Skin of body (tissue), 2 donors: ENCODE data around the gene CRABP1. TPM values are rescaled to one million over a fixed set of nuclear protein-coding genes. Genes with fewer than 3 reads are reported as not detected.
"Not testable (repeated sequence)": the region's sequence is repeated elsewhere in the genome, so short reads cannot be mapped to it uniquely, and the experiment has no call there.

ENCODE experiments used
- DNase-seq: peaks from one replicate; lab custom pipeline; 2025; lab: John Stamatoyannopoulos, UW
- total RNA-seq: library from RNA; depleted of rRNA; stranded (reverse); fragments of >200 nt; gene quantifications from one replicate; pipeline ENCODE4 v1.2.3, GENCODE V29; 2014

The CRABP1 gene
- total RNA-seq, 1 donor from 2014 or later: 9.0 TPM

- DNase-seq: no peak
These were observed 34.6 kb downstream of the CRABP1 start for GRCh38 chr15:78374436-78375393.

- not testable (repeated sequence) for DNase-seq
These were observed 40.0 kb downstream of the CRABP1 start for GRCh38 chr15:78380143-78380542.

GRCh38 chr15:78382114-78382880, 42.1 kb downstream of the CRABP1 start:
- DNase-seq: no peak

GRCh38 chr15:78384651-78385050, 44.5 kb downstream of the CRABP1 start:
- no peak for DNase-seq

- DNase-seq: peak; percentile 60
These were observed 47.3 kb downstream of the CRABP1 start for GRCh38 chr15:78387246-78388037.

- no peak for DNase-seq
These were observed 48.7 kb downstream of the CRABP1 start for GRCh38 chr15:78388865-78389264.

- DNase-seq: peak; percentile 86
These were observed 49.2 kb downstream of the CRABP1 start for GRCh38 chr15:78389322-78389721.

- no peak for DNase-seq
These were observed 49.6 kb downstream of the CRABP1 start for GRCh38 chr15:78389738-78390137.

GRCh38 chr15:78390242-78390641, 50.1 kb downstream of the CRABP1 start:
- no peak for DNase-seq

- DNase-seq: no peak
These were observed 50.7 kb downstream of the CRABP1 start for GRCh38 chr15:78390826-78391225.

- no peak for DNase-seq
These were observed 51.6 kb downstream of the CRABP1 start for GRCh38 chr15:78391781-78392180.

GRCh38 chr15:78392430-78392829, 52.3 kb downstream of the CRABP1 start:
- DNase-seq: no peak

- DNase-seq: no peak
These were observed 53.0 kb downstream of the CRABP1 start for GRCh38 chr15:78393137-78393536.

- no peak for DNase-seq
These were observed 53.9 kb downstream of the CRABP1 start for GRCh38 chr15:78394026-78394425.

GRCh38 chr15:78394981-78395616, 54.9 kb downstream of the CRABP1 start:
- peak; percentile 59 for DNase-seq

- no peak for DNase-seq
These were observed 56.1 kb downstream of the CRABP1 start for GRCh38 chr15:78396186-78396814.

GRCh38 chr15:78396976-78397375, 56.8 kb downstream of the CRABP1 start:
- no peak for DNase-seq

- DNase-seq: no peak
These were observed 57.2 kb downstream of the CRABP1 start for GRCh38 chr15:78397382-78397781.
